ENCODE results near the gene PGBD5. TPM values are rescaled to one million over a fixed set of nuclear protein-coding genes. Genes with fewer than 3 reads are reported as not detected.
A peak's percentile ranks its signal among the peaks of the same experiment; 100 is the strongest.

Gene PGBD5
- polyA plus RNA-seq, 3 donors = 0.44 TPM; not detected in 2

- Histone ChIP-seq H3K36me3 (replicated peaks in 1 of 2; ENCODE audit: control insufficient read depth in 1 of 2, insufficient read depth in 2 of 2, low read length in 2 of 2) (no peaks in the 10 kb centered on the region), H3K27me3 (ENCODE audit: control insufficient read depth in 2 of 2, insufficient read depth in 2 of 2, low read length in 2 of 2) (no peaks in the 10 kb centered on the region), H2AFZ (ENCODE audit: insufficient read depth, low read depth, low read length, poor library complexity, severe bottlenecking) (no peak overlapping the region), H3K9me3 (replicated peaks in 1 of 2; ENCODE audit: control insufficient read depth in 1 of 2, insufficient read depth in 1 of 2, low read length in 2 of 2) (no peaks in the 10 kb centered on the region), H3K4me1 (ENCODE audit: control insufficient read depth in 1 of 2, insufficient read depth in 2 of 2, low read length in 2 of 2) (no peaks in the 10 kb centered on the region), H3K27ac (ENCODE audit: low read depth in 1 of 2, low read length in 2 of 2) (no peak overlapping the region), H4K20me1 (ENCODE audit: insufficient read depth, low read length) (no peaks in the 10 kb centered on the region), H3K4me3 (replicated peaks in 1 of 3; ENCODE audit: low read depth in 2 of 3, low read length in 3 of 3) (no peak overlapping the region), H3K4me2 (replicated peaks; ENCODE audit: extremely low read depth, low read length, poor library complexity, severe bottlenecking) (no peak overlapping the region), H3K79me2 (ENCODE audit: insufficient read depth, low read length) (no peaks in the 10 kb centered on the region), H3K9ac (ENCODE audit: insufficient read depth, low read length, poor library complexity, severe bottlenecking) (no peak overlapping the region)
- DNase-seq = no peak
- H3K4me3 Mint-ChIP-seq = no peak overlapping the region
- peak overlapping the region in 1 of 7 donors; percentile 13 for H3K27ac Mint-ChIP-seq
- intact Hi-C loops (cut with micrococcal nuclease) = no loop called here
- H3K36me3 Mint-ChIP-seq = no peaks in the 10 kb centered on the region
- no peaks in the 10 kb centered on the region for H3K4me1 Mint-ChIP-seq
- TF ChIP-seq CTCF (IDR thresholded peaks at IDR 0.05) = no peak
- H3K9me3 Mint-ChIP-seq = peaks cover 0 to 2% (median 0%) of the 10 kb centered on the region in 7 donors
- 92% methylated on average over 12 of the region's 20 CpGs for WGBS (ENCODE audit: insufficient coverage)
- H3K27me3 Mint-ChIP-seq (ENCODE audit: low read depth in 3 of 3) = peaks cover 2 to 10% (median 7%) of the 10 kb centered on the region in 3 donors
These were observed 92.3 kb downstream of the PGBD5 start for GRCh38 chr1:230333590-230334446.

GRCh38 chr1:230332575-230333066 is 93.5 kb downstream of the PGBD5 start:
- intact Hi-C loops (cut with micrococcal nuclease) = no loop called here
- Histone ChIP-seq H3K79me2 (ENCODE audit: insufficient read depth, low read length) (no peaks in the 10 kb centered on the region), H2AFZ (ENCODE audit: insufficient read depth, low read depth, low read length, poor library complexity, severe bottlenecking) (no peak overlapping the region), H3K4me2 (replicated peaks; ENCODE audit: extremely low read depth, low read length, poor library complexity, severe bottlenecking) (no peak overlapping the region), H3K9ac (ENCODE audit: insufficient read depth, low read length, poor library complexity, severe bottlenecking) (no peak overlapping the region), H3K4me3 (replicated peaks in 1 of 3; ENCODE audit: low read depth in 2 of 3, low read length in 3 of 3) (no peak overlapping the region), H3K36me3 (replicated peaks in 1 of 2; ENCODE audit: control insufficient read depth in 1 of 2, insufficient read depth in 2 of 2, low read length in 2 of 2) (no peaks in the 10 kb centered on the region), H3K4me1 (ENCODE audit: control insufficient read depth in 1 of 2, insufficient read depth in 2 of 2, low read length in 2 of 2) (no peaks in the 10 kb centered on the region), H3K9me3 (replicated peaks in 1 of 2; ENCODE audit: control insufficient read depth in 1 of 2, insufficient read depth in 1 of 2, low read length in 2 of 2) (no peaks in the 10 kb centered on the region), H3K27ac (ENCODE audit: low read depth in 1 of 2, low read length in 2 of 2) (no peak overlapping the region), H4K20me1 (ENCODE audit: insufficient read depth, low read length) (no peaks in the 10 kb centered on the region), H3K27me3 (ENCODE audit: control insufficient read depth in 2 of 2, insufficient read depth in 2 of 2, low read length in 2 of 2) (no peaks in the 10 kb centered on the region)
- Mint-ChIP-seq H3K9me3 (peaks cover 0 to 2% (median 0%) of the 10 kb centered on the region in 7 donors), H3K27ac (peak overlapping the region in 1 of 7 donors; percentile 18), H3K4me3 (peak overlapping the region in 1 of 2 donors; percentile 47), H3K4me1 (no peaks in the 10 kb centered on the region), H3K27me3 (ENCODE audit: low read depth in 3 of 3) (peaks cover 4 to 10% (median 5%) of the 10 kb centered on the region in 3 donors), H3K36me3 (no peaks in the 10 kb centered on the region)
- 77% methylated on average over 20 of the region's 29 CpGs for WGBS (ENCODE audit: insufficient coverage)
- DNase-seq = no peak
- no peak for TF ChIP-seq CTCF (IDR thresholded peaks at IDR 0.05)

All from CD14-positive monocyte (primary cell).